PC-9 (cell line): ENCODE data around the gene MEX3A. TPM values are rescaled to one million over a fixed set of nuclear protein-coding genes. Genes with fewer than 3 reads are reported as not detected.
A peak's percentile ranks its signal among the peaks of the same experiment; 100 is the strongest.

Experiments
- BruUV-seq: library from RNA; stranded (reverse); fragments of 400-500 nt; replicated peaks from 2 replicates; lab custom pipeline; 2021; lab: Mats Ljungman, UMichigan
- CTCF ChIA-PET: fragments of 300-600 bp; sonication (Branson Sonifier 250); formaldehyde crosslinking; loops from one replicate; lab custom pipeline; 2022; ENCODE audit warnings: antibody characterized with exemption; lab: Charles Lee
- POLR2A ChIA-PET: fragments of 300-600 bp; sonication (Branson Sonifier 250); formaldehyde crosslinking; loops from one replicate; lab custom pipeline; 2022; ENCODE audit warnings: antibody characterized with exemption; ENCODE audit not compliant: unreplicated experiment; lab: Charles Lee
- DNase-seq, 2 experiments: peaks; one replicate each; pipeline versions ENCODE4 v3.0.0 to v3.0.0-alpha.2; 2015 to 2022; ENCODE audit warnings: mixed read lengths in 1 of 2
- H2AFZ ChIP-seq: fragments of 200-600 bp; sonication (generic); 2 replicates; pipeline ENCODE4 v1.8.1; 2017; ENCODE audit warnings: antibody characterized with exemption
- H3F3A ChIP-seq: fragments of 200-600 bp; sonication (generic); 2 replicates; pipeline ENCODE4 v1.8.1; 2017; ENCODE audit warnings: antibody characterized with exemption, mild to moderate bottlenecking, low read depth; ENCODE audit not compliant: insufficient read depth
- H3K27ac ChIP-seq: fragments of 200-600 bp; sonication (generic); 2 replicates; pipeline ENCODE4 v1.6.1; 2016; ENCODE audit warnings: mixed run types
- H3K27me3 ChIP-seq: fragments of 200-600 bp; sonication (generic); 2 replicates; pipeline ENCODE4 v1.6.1; 2016; ENCODE audit warnings: low read depth, mixed run types; ENCODE audit not compliant: insufficient read depth
- H3K36me3 ChIP-seq: fragments of 200-600 bp; sonication (generic); 2 replicates; pipeline ENCODE4 v1.6.1; 2016; ENCODE audit warnings: low read depth, mixed run types
- H3K4me1 ChIP-seq: fragments of 200-600 bp; sonication (generic); replicated peaks from 2 replicates; pipeline ENCODE4 v1.6.1; 2016; ENCODE audit warnings: mixed run types; ENCODE audit not compliant: insufficient read depth
- H3K4me2 ChIP-seq: fragments of 200-600 bp; sonication (generic); 2 replicates; pipeline ENCODE4 v1.6.1; 2017; ENCODE audit warnings: mixed run types
- H3K4me3 ChIP-seq: fragments of 200-600 bp; sonication (generic); 2 replicates; pipeline ENCODE4 v1.6.1; 2016; ENCODE audit warnings: mixed run types
- H3K79me2 ChIP-seq: fragments of 200-600 bp; sonication (generic); 2 replicates; pipeline ENCODE4 v1.6.1; 2017; ENCODE audit warnings: low read depth, mixed run types
- H3K9me2 ChIP-seq: fragments of 200-600 bp; sonication (generic); 2 replicates; pipeline ENCODE4 v1.8.1; 2017; ENCODE audit warnings: mild to moderate bottlenecking; ENCODE audit not compliant: insufficient read depth
- H3K9me3 ChIP-seq: fragments of 200-600 bp; sonication (generic); 2 replicates; pipeline ENCODE4 v1.8.1; 2016; ENCODE audit warnings: low read depth; ENCODE audit not compliant: insufficient read depth
- H4K20me1 ChIP-seq: fragments of 200-600 bp; sonication (generic); 2 replicates; pipeline ENCODE4 v1.8.1; 2017; ENCODE audit not compliant: insufficient read depth
- CTCF ChIP-seq: fragments of 200-600 bp; sonication (generic); conservative IDR thresholded peaks from 2 replicates; pipeline ENCODE4 v1.6.1; 2017; ENCODE audit warnings: mixed run types, antibody characterized with exemption, mild to moderate bottlenecking, moderate library complexity
- EZH2 ChIP-seq: fragments of 200-600 bp; sonication (generic); IDR thresholded peaks from 2 replicates; pipeline ENCODE4 v1.8.0; 2017; ENCODE audit warnings: antibody characterized with exemption, low read depth
- intact Hi-C: fragments of 100-400 bp; cut with micrococcal nuclease; formaldehyde crosslinking; loops from one replicate; pipeline ENCODE4 v1.10.0; 2022; ENCODE audit not compliant: unreplicated experiment
- total RNA-seq: library from RNA; stranded (reverse); gene quantifications from 2 replicates; pipeline ENCODE4 v1.2.3, GENCODE V29; 2021

Gene MEX3A
- total RNA-seq, 1 experiment from 2014 or later: 7.2 TPM

GRCh38 chr1:156122519-156123355 lies 40.5 kb upstream of the MEX3A start:
- peaks cover 98% of the 10 kb centered on the region for H3K4me1 ChIP-seq
- peak overlapping the region; percentile 56 for H3K4me3 ChIP-seq
- peak; percentile 84 to 85 for DNase-seq
- peak overlapping the region; percentile 98 for H3K27ac ChIP-seq
- H3K4me2 ChIP-seq: peak overlapping the region; percentile 99
- intact Hi-C loops: loop anchor here (1.0 to 10.0 kb wide), 3 partner anchors 8 to 382 kb away; partner anchors contain the start of genes LMNA and MEF2D
- peaks cover 80% of the 10 kb centered on the region for H3K79me2 ChIP-seq
- peaks cover 93% of the 10 kb centered on the region for H3F3A ChIP-seq
- H3K9me3 ChIP-seq: no peaks in the 10 kb centered on the region
- BruUV-seq: TSS peak; percentile 21
- no peaks in the 10 kb centered on the region for H3K9me2 ChIP-seq
- H2AFZ ChIP-seq: no peak overlapping the region
- peaks cover 16% of the 10 kb centered on the region; the same call in 1 of the 2 replicates for H3K36me3 ChIP-seq
- TF ChIP-seq EZH2: no peak
- TF ChIP-seq CTCF: peak; percentile 45; the same call in 1 of the 2 replicates
- no peaks in the 10 kb centered on the region for H3K27me3 ChIP-seq
- peaks cover 22% of the 10 kb centered on the region for H4K20me1 ChIP-seq
- POLR2A ChIA-PET: interaction anchor here (0.7 to 1.5 kb wide), 3 partner anchors 16 to 208 kb away, joined by 3 to 18 read pairs (median 5); no protein-coding TSS in a partner anchor
- CTCF ChIA-PET: interaction anchor here (0.6 to 1.5 kb wide), 6 partner anchors 16 to 144 kb away, joined by 3 to 10 read pairs (median 4); partner anchors contain the start of gene ARHGEF2

GRCh38 chr1:156122086-156122485 lies 39.8 kb upstream of the MEX3A start:
- DNase-seq: no peak
- POLR2A ChIA-PET: no interaction called here
- peaks cover 28% of the 10 kb centered on the region for H4K20me1 ChIP-seq

More at GRCh38 chr1:156122086-156122485, 39.8 kb upstream of the MEX3A start:
- Histone ChIP-seq H3K79me2 (peaks cover 82% of the 10 kb centered on the region), H3K36me3 (peaks cover 16% of the 10 kb centered on the region; the same call in 1 of the 2 replicates), H3F3A (peaks cover 93% of the 10 kb centered on the region), H3K27ac (peak overlapping the region; percentile 98), H3K4me3 (peak overlapping the region; percentile 56), H3K9me2 (no peaks in the 10 kb centered on the region), H3K4me1 (peaks cover 98% of the 10 kb centered on the region), H3K4me2 (peak overlapping the region; percentile 99), H3K27me3 (no peaks in the 10 kb centered on the region), H3K9me3 (no peaks in the 10 kb centered on the region), H2AFZ (no peak overlapping the region)
- BruUV-seq: no TSS peak
- TF ChIP-seq EZH2 (no peak), CTCF (no peak)
- intact Hi-C loops: loop anchor here (10.0 kb wide), 1 partner anchor 383 kb away; the partner anchor contains the start of gene MEF2D
- CTCF ChIA-PET: interaction anchor here (0.6 to 1.5 kb wide), 5 partner anchors 16 to 103 kb away, joined by 3 to 10 read pairs (median 4); no protein-coding TSS in a partner anchor
